Ishikawa (cell line): ENCODE measurements around the gene CCDC6.

Experiments
- EP300 ChIP-seq: IDR thresholded peaks from 2 replicates; pipeline ENCODE4 v1.6.1; 2012; ENCODE audit warnings: borderline replicate concordance
- RAD21 ChIP-seq: IDR thresholded peaks from 2 replicates; pipeline ENCODE4 v1.6.1; 2012; ENCODE audit warnings: low read depth
- YY1 ChIP-seq: IDR thresholded peaks from 2 replicates; pipeline ENCODE4 v1.6.1; 2012; ENCODE audit warnings: low read depth
- TF ChIP-seq, protein P1 (sequence below): IDR thresholded peaks from 2 replicates; pipeline ENCODE4 v1.6.1; 2012; ENCODE audit warnings: low read depth, mild to moderate bottlenecking

- TF ChIP-seq, protein P1, sequence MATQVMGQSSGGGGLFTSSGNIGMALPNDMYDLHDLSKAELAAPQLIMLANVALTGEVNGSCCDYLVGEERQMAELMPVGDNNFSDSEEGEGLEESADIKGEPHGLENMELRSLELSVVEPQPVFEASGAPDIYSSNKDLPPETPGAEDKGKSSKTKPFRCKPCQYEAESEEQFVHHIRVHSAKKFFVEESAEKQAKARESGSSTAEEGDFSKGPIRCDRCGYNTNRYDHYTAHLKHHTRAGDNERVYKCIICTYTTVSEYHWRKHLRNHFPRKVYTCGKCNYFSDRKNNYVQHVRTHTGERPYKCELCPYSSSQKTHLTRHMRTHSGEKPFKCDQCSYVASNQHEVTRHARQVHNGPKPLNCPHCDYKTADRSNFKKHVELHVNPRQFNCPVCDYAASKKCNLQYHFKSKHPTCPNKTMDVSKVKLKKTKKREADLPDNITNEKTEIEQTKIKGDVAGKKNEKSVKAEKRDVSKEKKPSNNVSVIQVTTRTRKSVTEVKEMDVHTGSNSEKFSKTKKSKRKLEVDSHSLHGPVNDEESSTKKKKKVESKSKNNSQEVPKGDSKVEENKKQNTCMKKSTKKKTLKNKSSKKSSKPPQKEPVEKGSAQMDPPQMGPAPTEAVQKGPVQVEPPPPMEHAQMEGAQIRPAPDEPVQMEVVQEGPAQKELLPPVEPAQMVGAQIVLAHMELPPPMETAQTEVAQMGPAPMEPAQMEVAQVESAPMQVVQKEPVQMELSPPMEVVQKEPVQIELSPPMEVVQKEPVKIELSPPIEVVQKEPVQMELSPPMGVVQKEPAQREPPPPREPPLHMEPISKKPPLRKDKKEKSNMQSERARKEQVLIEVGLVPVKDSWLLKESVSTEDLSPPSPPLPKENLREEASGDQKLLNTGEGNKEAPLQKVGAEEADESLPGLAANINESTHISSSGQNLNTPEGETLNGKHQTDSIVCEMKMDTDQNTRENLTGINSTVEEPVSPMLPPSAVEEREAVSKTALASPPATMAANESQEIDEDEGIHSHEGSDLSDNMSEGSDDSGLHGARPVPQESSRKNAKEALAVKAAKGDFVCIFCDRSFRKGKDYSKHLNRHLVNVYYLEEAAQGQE: no peak
- no peak for TF ChIP-seq EP300
- TF ChIP-seq RAD21: no peak
- TF ChIP-seq YY1: no peak
These were observed 19.7 kb upstream of the CCDC6 start for GRCh38 chr10:59926086-59926485.
